HepG2 (cell line): ENCODE results near the gene OR4E2. TPM values are rescaled to one million over a fixed set of nuclear protein-coding genes. Genes with fewer than 3 reads are reported as not detected.

Experiments used
- ATAC-seq: fragments of 200-7000 bp; cut with Tn5 transposase; 3 replicates; pipeline ENCODE4 v1.9.1; 2020; ENCODE audit warnings: mild to moderate bottlenecking, moderate library complexity
- BruUV-seq: library from RNA; stranded (reverse); fragments of 400-500 nt; replicated peaks from 2 replicates; lab custom pipeline; 2021; lab: Mats Ljungman, UMichigan
- CTCF ChIA-PET: fragments of 300-600 bp; formaldehyde crosslinking; extraction: SDS; loops from one replicate; lab custom pipeline; 2021; ENCODE audit warnings: low total read pairs, inconsistent platforms, low intra/inter-chr PET ratio; lab: Yijun Ruan, JAX
- POLR2A ChIA-PET: fragments of 350-600 bp; sonication (Branson Sonifier 250); formaldehyde crosslinking; loops from one replicate; lab custom pipeline; 2020; ENCODE audit warnings: antibody characterized with exemption, inconsistent platforms; lab: Yijun Ruan, JAX
- DNase-seq: peaks from one replicate; pipeline ENCODE4 v3.0.0-alpha.2; 2015; ENCODE audit warnings: low spot score
- FAIRE-seq: peaks from 3 replicates; lab custom pipeline; 2011; peaks lifted over from hg19 to GRCh38; lab: Jason Lieb, UNC
- H2AFZ ChIP-seq: one replicate; pipeline ENCODE4 v1.6.1; 2011; ENCODE audit warnings: low read length, inconsistent platforms
- H3K27ac ChIP-seq: fragments of 300-600 bp; 3 replicates; pipeline ENCODE4 v1.8.0; 2011; ENCODE audit warnings: mixed run types, mild to moderate bottlenecking, mixed read lengths, low read length, inconsistent platforms; ENCODE audit not compliant: insufficient read depth; ENCODE audit errors: extremely low read length
- H3K27me3 ChIP-seq, 2 experiments: fragments of 200-600 bp in 1 of 2; 2 replicates in 1 of 2; 3 replicates in 1 of 2; pipeline versions ENCODE4 v1.6.0 to v1.8.0; 2011; ENCODE audit warnings: low read length in 2 of 2, mild to moderate bottlenecking in 2 of 2, moderate library complexity in 2 of 2, inconsistent platforms in 1 of 2; ENCODE audit not compliant: insufficient read depth in 2 of 2, control insufficient read depth in 1 of 2
- H3K36me3 ChIP-seq, 2 experiments: fragments of 200-600 bp in 1 of 2; replicated peaks in 1 of 2; 2 replicates in 1 of 2; 3 replicates in 1 of 2; pipeline versions ENCODE4 v1.5.1 to v1.8.0; 2011; ENCODE audit warnings: low read length in 2 of 2, inconsistent platforms in 1 of 2; ENCODE audit not compliant: insufficient read depth in 2 of 2, control insufficient read depth in 1 of 2
- H3K4me1 ChIP-seq: 2 replicates; pipeline ENCODE4 v1.5.1; 2012; ENCODE audit warnings: low read length, inconsistent platforms; ENCODE audit not compliant: insufficient read depth
- H3K4me2 ChIP-seq: 2 replicates; pipeline ENCODE4 v1.6.0; 2011; ENCODE audit warnings: low read depth, low read length, inconsistent platforms
- H3K4me3 ChIP-seq, 3 experiments: fragments of 200-600 bp in 1 of 3; sonication (generic), shearing (Covaris generic) in 1 of 3; replicated peaks in 1 of 3; 2 replicates each; pipeline ENCODE4 v1.5.1; 2011 to 2016; ENCODE audit warnings: low read length in 3 of 3, inconsistent platforms in 2 of 3, low read depth in 2 of 3, mild to moderate bottlenecking in 2 of 3, control low read depth in 1 of 3, mixed read lengths in 1 of 3; ENCODE audit not compliant: insufficient read depth in 1 of 3
- H3K79me2 ChIP-seq: one replicate; pipeline ENCODE4 v1.6.1; 2011; ENCODE audit warnings: low read length, inconsistent platforms; ENCODE audit not compliant: insufficient read depth
- H3K9ac ChIP-seq: 2 replicates; pipeline ENCODE4 v1.6.0; 2011; ENCODE audit warnings: mild to moderate bottlenecking, low read depth, low read length, inconsistent platforms; ENCODE audit not compliant: insufficient read depth
- H3K9me3 ChIP-seq: 2 replicates; pipeline ENCODE4 v1.5.1; 2012; ENCODE audit warnings: mild to moderate bottlenecking, low read length
- H4K20me1 ChIP-seq: 2 replicates; pipeline ENCODE4 v1.6.0; 2011; ENCODE audit warnings: inconsistent platforms, mild to moderate bottlenecking, low read length, moderate library complexity; ENCODE audit not compliant: insufficient read depth
- CAMTA2 ChIP-seq: sonication (generic); formaldehyde crosslinking; IDR thresholded peaks from 2 replicates; pipeline ENCODE4 v1.4.0; 2020; ENCODE audit warnings: mild to moderate bottlenecking, missing genetic modification reagents, borderline replicate concordance
- CREM ChIP-seq, 2 experiments: sonication (generic) in 1 of 2; formaldehyde crosslinking in 1 of 2; IDR thresholded peaks; 2 replicates each; pipeline versions ENCODE4 v1.4.0 to v1.6.1; 2016 to 2020; ENCODE audit warnings: antibody characterized with exemption in 1 of 2, mild to moderate bottlenecking in 1 of 2, missing genetic modification reagents in 1 of 2
- EEA1 ChIP-seq: sonication (generic); formaldehyde crosslinking; IDR thresholded peaks from 2 replicates; pipeline ENCODE4 v1.5.1; 2020; ENCODE audit warnings: mild to moderate bottlenecking, missing genetic modification reagents, borderline replicate concordance
- MEIS2 ChIP-seq: sonication (generic); formaldehyde crosslinking; IDR thresholded peaks from 2 replicates; pipeline ENCODE4 v1.9.0; 2021; ENCODE audit warnings: mild to moderate bottlenecking, missing genetic modification reagents
- MTF2 ChIP-seq: sonication (generic); formaldehyde crosslinking; IDR thresholded peaks from 2 replicates; pipeline ENCODE4 v1.5.0; 2020; ENCODE audit warnings: missing genetic modification reagents, borderline replicate concordance
- ZNF296 ChIP-seq: sonication (generic); formaldehyde crosslinking; conservative IDR thresholded peaks from 2 replicates; pipeline ENCODE4 v1.5.0; 2020; ENCODE audit warnings: mild to moderate bottlenecking, missing genetic modification reagents
- ZNF724P ChIP-seq: sonication (generic); formaldehyde crosslinking; IDR thresholded peaks from 2 replicates; pipeline ENCODE4 v1.8.0; 2022; ENCODE audit warnings: missing genetic modification reagents, borderline replicate concordance
- ZNF747 ChIP-seq: sonication (generic); formaldehyde crosslinking; IDR thresholded peaks from 2 replicates; pipeline ENCODE4 v1.8.1; 2023; ENCODE audit warnings: missing genetic modification reagents, mild to moderate bottlenecking, borderline replicate concordance
- WGBS: methylation state at CpG from one replicate; pipeline ENCODE4 v1.1.6; 2017; ENCODE audit warnings: low lambda C conversion rate; 5-methylcytosine and 5-hydroxymethylcytosine counted together
- in situ Hi-C: cut with HindIII; loops from 2 replicates; pipeline ENCODE4 v1.10.0; 2017; ENCODE audit warnings: low pct_unique_long_range_greater_than_20kb; ENCODE audit not compliant: extremely low pct_ligation_motif_present
- intact Hi-C: fragments of 100-400 bp; cut with micrococcal nuclease; formaldehyde crosslinking; loops from one replicate; pipeline ENCODE4 v1.10.0; 2022; ENCODE audit not compliant: unreplicated experiment
- polyA plus RNA-seq, 8 experiments: library from polyadenylated mRNA; depleted of rRNA in 3 of 8; stranded (reverse) in 7 of 8; unstranded in 1 of 8; fragments of >200 nt; fragmentation: Illumina TruSeq in 4 of 8; extraction: Trizol in 4 of 8; gene quantifications; 2 replicates each; pipeline versions ENCODE4 v1.2.1 to v1.2.3, GENCODE V29; 2011 to 2016; ENCODE audit warnings: low read depth in 4 of 8, missing spikeins in 1 of 8, mixed read lengths in 1 of 8; ENCODE audit not compliant: insufficient read depth in 1 of 8
- total RNA-seq, 5 experiments: library from RNA; depleted of rRNA; stranded (reverse); fragments of >200 nt; fragmentation: Illumina TruSeq; extraction: Trizol; gene quantifications; 2 replicates each; pipeline ENCODE4 v1.2.3, GENCODE V29; 2016; ENCODE audit warnings: low read depth in 1 of 5
- TF ChIP-seq, protein P1 (sequence below): sonication (generic); formaldehyde crosslinking; IDR thresholded peaks from 2 replicates; pipeline ENCODE4 v1.8.0; 2022; ENCODE audit warnings: missing genetic modification reagents, mild to moderate bottlenecking, inconsistent platforms, borderline replicate concordance
- TF ChIP-seq, protein P2 (sequence below): sonication (generic); formaldehyde crosslinking; IDR thresholded peaks from 2 replicates; pipeline ENCODE4 v1.5.0; 2020; ENCODE audit warnings: mild to moderate bottlenecking, missing genetic modification reagents

Gene OR4E2
- total and polyA plus RNA-seq, 2 of the 13 experiments (the other 11 are each of a cell fraction or from before 2014, with no cell fraction given) = not detected

GRCh38 chr14:21656980-21657379 is 3.3 kb downstream of the OR4E2 start:
- 48% methylated on average over 1 of the region's 1 CpG for WGBS
- TF ChIP-seq EEA1 (CRISPR knock-in tag) = no peak
- no peak for TF ChIP-seq MEIS2
- no peak for TF ChIP-seq CREM (IDR thresholded peaks at IDR 0.05)
- TF ChIP-seq CREM (CRISPR knock-in tag; IDR thresholded peaks at IDR 0.05) = no peak
- no peak for TF ChIP-seq ZNF724P
- TF ChIP-seq, protein P1, sequence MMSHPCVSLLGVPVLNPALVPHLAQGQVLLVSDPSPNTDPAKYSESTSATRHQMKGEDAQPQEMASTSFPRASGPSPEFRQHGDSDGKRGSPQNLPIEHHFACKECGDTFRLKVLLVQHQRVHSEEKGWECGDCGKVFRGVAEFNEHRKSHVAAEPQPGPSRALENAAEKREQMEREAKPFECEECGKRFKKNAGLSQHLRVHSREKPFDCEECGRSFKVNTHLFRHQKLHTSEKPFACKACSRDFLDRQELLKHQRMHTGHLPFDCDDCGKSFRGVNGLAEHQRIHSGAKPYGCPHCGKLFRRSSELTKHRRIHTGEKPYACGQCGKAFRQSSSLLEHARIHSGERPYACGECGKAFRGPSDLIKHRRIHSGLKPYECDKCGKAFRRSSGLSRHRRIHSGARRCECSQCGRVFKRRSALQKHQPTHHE (CRISPR knock-in tag) = no peak
- TF ChIP-seq ZNF747 = no peak
- no peak for TF ChIP-seq ZNF296
- TF ChIP-seq CAMTA2 (CRISPR knock-in tag) = no peak
- TF ChIP-seq, protein P2, sequence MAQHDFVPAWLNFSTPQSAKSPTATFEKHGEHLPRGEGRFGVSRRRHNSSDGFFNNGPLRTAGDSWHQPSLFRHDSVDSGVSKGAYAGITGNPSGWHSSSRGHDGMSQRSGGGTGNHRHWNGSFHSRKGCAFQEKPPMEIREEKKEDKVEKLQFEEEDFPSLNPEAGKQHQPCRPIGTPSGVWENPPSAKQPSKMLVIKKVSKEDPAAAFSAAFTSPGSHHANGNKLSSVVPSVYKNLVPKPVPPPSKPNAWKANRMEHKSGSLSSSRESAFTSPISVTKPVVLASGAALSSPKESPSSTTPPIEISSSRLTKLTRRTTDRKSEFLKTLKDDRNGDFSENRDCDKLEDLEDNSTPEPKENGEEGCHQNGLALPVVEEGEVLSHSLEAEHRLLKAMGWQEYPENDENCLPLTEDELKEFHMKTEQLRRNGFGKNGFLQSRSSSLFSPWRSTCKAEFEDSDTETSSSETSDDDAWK = no peak
- TF ChIP-seq MTF2 (CRISPR knock-in tag) = no peak
- H3K79me2 ChIP-seq = no peaks in the 10 kb centered on the region
- CTCF ChIA-PET = no interaction called here
- no peak overlapping the region for H3K4me2 ChIP-seq
- in situ Hi-C loops (no loop called here), intact Hi-C loops (no loop called here)
- no peaks in the 10 kb centered on the region for H4K20me1 ChIP-seq
- no peaks in the 10 kb centered on the region for H3K4me1 ChIP-seq
- DNase-seq (no peak), ATAC-seq (no peak), FAIRE-seq (no peak)
- BruUV-seq = no TSS peak
- H3K36me3 ChIP-seq = no peaks in the 10 kb centered on the region
- H3K27me3 ChIP-seq = no peaks in the 10 kb centered on the region; a peak in 1 of 5 replicates
- H3K9me3 ChIP-seq = no peaks in the 10 kb centered on the region
- no peak overlapping the region for H3K27ac ChIP-seq
- POLR2A ChIA-PET = no interaction called here
- H3K9ac ChIP-seq = no peak overlapping the region
- no peak overlapping the region for H3K4me3 ChIP-seq
- H2AFZ ChIP-seq = no peak overlapping the region
